Tibial artery (tissue), 4 donors: Measurements from ENCODE around the gene TTC3.

ENCODE experiments used
- DNase-seq, 2 donors: peaks; one replicate each; pipeline ENCODE4 v3.0.0-alpha.2; 2019
- H3K27ac ChIP-seq, 2 donors: fragments of 200-600 bp; sonication (generic) in 1 of 2; 1 replicate in 1 of 2; 2 replicates in 1 of 2; pipeline ENCODE4 v1.5.1; 2018 to 2019; ENCODE audit warnings: mild to moderate bottlenecking in 1 of 2
- H3K27me3 ChIP-seq, 2 donors: fragments of 200-600 bp; sonication (generic) in 1 of 2; one replicate each; pipeline versions ENCODE4 v1.5.1 to v1.6.0; 2016 to 2019
- H3K36me3 ChIP-seq, 3 donors: fragments of 200-600 bp; sonication (generic) in 2 of 3; one replicate each; pipeline ENCODE4 v1.5.1; 2016 to 2019; ENCODE audit warnings: mild to moderate bottlenecking in 2 of 3
- H3K4me1 ChIP-seq, 4 donors: fragments of 200-600 bp; sonication (generic) in 2 of 4; 1 replicate in 3 of 4; 2 replicates in 1 of 4; pipeline ENCODE4 v1.5.1; 2016 to 2019
- H3K4me3 ChIP-seq, 2 donors: fragments of 200-600 bp; sonication (generic) in 1 of 2; 1 replicate in 1 of 2; 2 replicates in 1 of 2; pipeline ENCODE4 v1.5.1; 2018 to 2019; ENCODE audit warnings: mild to moderate bottlenecking in 2 of 2
- H3K9me3 ChIP-seq, 3 donors: fragments of 200-600 bp; sonication (generic) in 1 of 3; one replicate each; pipeline ENCODE4 v1.5.1; 2016 to 2019
- intact Hi-C: fragments of 100-400 bp; cut with DNase I; formaldehyde crosslinking; loops from one replicate; pipeline ENCODE4 v1.15.0; 2023; ENCODE audit warnings: low total_unique reads
- TF ChIP-seq, protein P1 (sequence below), 2 experiments: fragments of 200-600 bp in 1 of 2; fragments of 450-650 bp in 1 of 2; IDR thresholded peaks; one replicate each; pipeline ENCODE4 v1.5.1; 2017 to 2019; ENCODE audit warnings: antibody characterized with exemption in 2 of 2, mild to moderate bottlenecking in 1 of 2, moderate library complexity in 1 of 2

The TTC3 gene

DNA sequence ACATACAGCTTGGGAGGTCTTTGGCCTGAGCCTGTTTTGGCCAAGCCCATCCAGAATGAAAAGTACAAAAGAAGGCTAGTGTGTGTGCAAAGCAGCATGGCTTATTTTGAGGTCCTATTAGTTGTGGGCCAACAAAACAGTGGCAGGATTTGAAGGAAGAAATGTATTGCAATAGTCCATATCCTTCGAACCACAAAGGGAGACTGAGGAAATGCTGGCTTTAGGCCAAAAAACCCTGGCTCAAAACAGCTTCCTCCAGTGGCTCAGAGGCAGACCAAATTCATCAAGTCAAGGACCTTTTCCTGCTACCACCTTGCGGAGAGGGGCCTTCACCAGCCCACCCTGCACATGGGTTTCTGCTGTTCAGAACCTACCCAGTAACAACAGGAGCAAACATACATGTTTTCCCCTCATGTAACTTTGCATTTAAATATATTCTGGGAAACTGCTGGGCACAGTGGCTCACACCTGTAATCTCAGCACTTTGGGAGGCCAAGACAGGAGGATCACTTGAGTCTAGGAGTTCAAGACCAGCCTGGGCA, 150.8 kb downstream of the TTC3 start:
- no peaks in the 10 kb centered on the region for H3K9me3 ChIP-seq
- intact Hi-C loops: no loop called here
- no peak overlapping the region for H3K4me3 ChIP-seq
- no peaks in the 10 kb centered on the region for H3K27me3 ChIP-seq
- H3K36me3 ChIP-seq: peaks cover 53 to 54% (median 54%) of the 10 kb centered on the region in 3 donors
- peaks cover 0 to 17% (median 6%) of the 10 kb centered on the region in 4 donors for H3K4me1 ChIP-seq
- no peak overlapping the region for H3K27ac ChIP-seq
- no peak for DNase-seq
- TF ChIP-seq, protein P1, sequence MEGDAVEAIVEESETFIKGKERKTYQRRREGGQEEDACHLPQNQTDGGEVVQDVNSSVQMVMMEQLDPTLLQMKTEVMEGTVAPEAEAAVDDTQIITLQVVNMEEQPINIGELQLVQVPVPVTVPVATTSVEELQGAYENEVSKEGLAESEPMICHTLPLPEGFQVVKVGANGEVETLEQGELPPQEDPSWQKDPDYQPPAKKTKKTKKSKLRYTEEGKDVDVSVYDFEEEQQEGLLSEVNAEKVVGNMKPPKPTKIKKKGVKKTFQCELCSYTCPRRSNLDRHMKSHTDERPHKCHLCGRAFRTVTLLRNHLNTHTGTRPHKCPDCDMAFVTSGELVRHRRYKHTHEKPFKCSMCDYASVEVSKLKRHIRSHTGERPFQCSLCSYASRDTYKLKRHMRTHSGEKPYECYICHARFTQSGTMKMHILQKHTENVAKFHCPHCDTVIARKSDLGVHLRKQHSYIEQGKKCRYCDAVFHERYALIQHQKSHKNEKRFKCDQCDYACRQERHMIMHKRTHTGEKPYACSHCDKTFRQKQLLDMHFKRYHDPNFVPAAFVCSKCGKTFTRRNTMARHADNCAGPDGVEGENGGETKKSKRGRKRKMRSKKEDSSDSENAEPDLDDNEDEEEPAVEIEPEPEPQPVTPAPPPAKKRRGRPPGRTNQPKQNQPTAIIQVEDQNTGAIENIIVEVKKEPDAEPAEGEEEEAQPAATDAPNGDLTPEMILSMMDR (IDR thresholded peaks at IDR 0.05): no peak

GRCh38 chr21:37224861-37225839, 152.1 kb downstream of the TTC3 start:
- intact Hi-C loops: no loop called here
- H3K9me3 ChIP-seq: no peaks in the 10 kb centered on the region
- no peak overlapping the region for H3K27ac ChIP-seq
- peaks cover 0 to 13% (median 2%) of the 10 kb centered on the region in 4 donors for H3K4me1 ChIP-seq
- H3K27me3 ChIP-seq: no peaks in the 10 kb centered on the region
- H3K4me3 ChIP-seq: no peak overlapping the region
- H3K36me3 ChIP-seq: peaks cover 53 to 67% (median 66%) of the 10 kb centered on the region in 3 donors
- DNase-seq: no peak
- TF ChIP-seq, protein P1 (IDR thresholded peaks at IDR 0.05): no peak

DNA sequence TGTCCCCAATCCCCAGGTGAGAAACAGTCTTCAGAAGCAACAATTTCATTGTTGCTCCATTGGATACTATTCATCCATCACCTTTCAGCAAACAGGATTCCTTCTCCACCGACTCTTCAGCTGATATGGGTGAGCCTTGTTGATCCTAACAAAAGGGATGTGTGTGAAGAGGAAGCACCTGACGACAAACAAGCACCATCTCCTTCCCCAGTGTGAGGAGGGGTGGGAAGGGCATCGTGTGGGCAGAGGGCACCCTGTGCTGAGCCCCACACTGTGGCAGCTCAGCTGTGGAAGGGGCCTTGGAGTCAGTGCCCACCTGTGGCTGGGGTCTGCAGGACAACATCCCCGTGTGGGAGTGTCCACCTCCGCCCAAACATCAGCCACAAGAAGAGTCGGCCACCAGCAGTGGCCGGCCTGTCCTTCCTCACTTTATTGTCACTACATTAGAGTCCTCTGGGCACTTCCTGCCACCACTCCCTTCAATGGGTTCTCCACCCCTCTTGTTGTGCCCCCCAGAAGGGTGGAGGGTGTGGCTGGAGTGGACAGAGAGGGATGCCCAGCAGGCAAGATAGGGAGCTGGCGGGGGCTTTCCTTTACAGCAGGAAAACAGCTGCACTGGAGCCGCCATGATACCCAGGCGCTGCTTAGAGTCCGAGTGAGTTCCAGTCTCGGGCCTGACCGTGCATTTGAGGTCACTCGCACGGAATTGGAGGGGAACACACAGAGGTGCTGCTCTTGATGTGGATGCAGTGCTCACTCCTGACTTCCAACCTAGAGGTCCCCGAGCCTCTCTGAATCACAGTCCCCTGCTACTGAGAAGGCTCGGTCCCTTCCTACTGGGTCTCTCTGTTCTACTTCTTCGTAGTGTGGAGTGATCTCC, 153.2 kb downstream of the TTC3 start:
- peaks cover 55 to 75% (median 75%) of the 10 kb centered on the region in 3 donors for H3K36me3 ChIP-seq
- no peak for DNase-seq
- peaks cover 0 to 2% (median 0%) of the 10 kb centered on the region in 4 donors for H3K4me1 ChIP-seq
- no peaks in the 10 kb centered on the region for H3K27me3 ChIP-seq
- TF ChIP-seq, protein P1 (IDR thresholded peaks at IDR 0.05): no peak
- no peaks in the 10 kb centered on the region for H3K9me3 ChIP-seq
- intact Hi-C loops: no loop called here
- H3K4me3 ChIP-seq: no peak overlapping the region
- H3K27ac ChIP-seq: no peak overlapping the region

DNA sequence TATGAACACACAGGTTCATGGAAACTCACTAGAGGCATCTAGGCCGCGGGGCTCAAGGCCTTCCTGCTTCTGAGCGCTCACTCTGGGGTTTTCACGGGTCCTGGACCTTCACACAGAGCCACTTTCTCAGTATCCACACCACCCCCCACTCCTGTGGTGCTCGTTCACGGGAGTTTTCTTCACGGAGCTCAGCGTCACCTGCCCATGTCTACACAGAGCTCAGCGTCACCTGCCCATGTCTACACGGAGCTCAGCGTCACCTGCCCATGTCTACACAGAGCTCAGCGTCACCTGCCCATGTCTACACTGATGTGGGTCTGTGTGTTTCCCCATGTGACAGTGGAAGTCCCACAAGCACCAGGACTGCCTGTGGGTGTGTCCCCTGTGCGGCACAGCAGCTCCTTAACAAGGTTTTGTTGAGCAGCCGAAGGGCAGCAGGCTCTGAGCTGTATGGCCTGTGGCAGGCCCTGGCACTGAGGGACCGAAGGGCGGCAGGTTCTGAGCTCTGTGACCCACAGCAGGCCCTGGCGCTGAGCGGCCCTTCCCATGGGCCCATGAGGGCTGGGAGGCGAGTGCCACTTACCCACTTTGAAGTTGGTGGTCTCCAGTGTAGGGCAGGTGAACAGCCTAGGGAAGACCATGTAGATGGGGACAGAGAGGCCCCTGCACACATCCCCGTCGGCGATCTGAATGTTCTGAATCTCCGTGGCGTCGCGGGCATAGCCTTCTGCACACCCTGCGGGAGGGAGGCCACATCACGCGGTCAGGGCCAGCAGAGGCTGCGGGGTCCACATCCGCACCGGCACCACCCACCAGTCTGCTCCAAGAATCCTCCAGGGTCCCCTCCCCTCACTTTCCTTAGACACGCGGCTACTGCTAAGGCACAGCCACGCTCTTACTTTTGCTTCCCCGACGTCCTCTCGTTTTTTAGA, 154.3 kb downstream of the TTC3 start:
- peaks cover 65 to 86% (median 85%) of the 10 kb centered on the region in 3 donors for H3K36me3 ChIP-seq
- no peak for DNase-seq
- intact Hi-C loops: no loop called here

More for the DNA sequence above, 154.3 kb downstream of the TTC3 start:
- no peak overlapping the region for H3K27ac ChIP-seq
- H3K4me3 ChIP-seq: no peak overlapping the region
- no peaks in the 10 kb centered on the region for H3K27me3 ChIP-seq
- H3K9me3 ChIP-seq: no peaks in the 10 kb centered on the region
- H3K4me1 ChIP-seq: no peaks in the 10 kb centered on the region
- TF ChIP-seq, protein P1 (IDR thresholded peaks at IDR 0.05): no peak
